AG09309 (cell line): Measurements from ENCODE around the gene IL24.

ENCODE experiments used
- DNase-seq: peaks from one replicate; pipeline ENCODE4 v3.0.0-alpha.2; 2010; ENCODE audit warnings: low read depth
- H3K4me3 ChIP-seq: 2 replicates; pipeline ENCODE4 v1.5.1; 2011; ENCODE audit warnings: mild to moderate bottlenecking, low read depth, low read length, moderate library complexity; ENCODE audit not compliant: control insufficient read depth
- CTCF ChIP-seq: IDR thresholded peaks from 2 replicates; pipeline ENCODE4 v1.5.1; 2011; ENCODE audit warnings: mild to moderate bottlenecking, low read depth, low read length, inconsistent platforms; ENCODE audit not compliant: insufficient read depth, control insufficient read depth; ENCODE audit errors: missing control alignments

The IL24 gene

GRCh38 chr1:206946261-206946660 lies 49.0 kb downstream of the IL24 start, which contains the start of gene PIGR:
Gene PIGR (minus strand): TSS chr1:206946466. CDS start chr1:206940531, 5,935 bp downstream.
- no peak for DNase-seq
- no peak within 1 kb of the TSS for H3K4me3 ChIP-seq
- TF ChIP-seq CTCF: no peak

GRCh38 chr1:206947255-206947654 lies 50.0 kb downstream of the IL24 start:
- H3K4me3 ChIP-seq: no peak overlapping the region
- no peak for DNase-seq
- no peak for TF ChIP-seq CTCF

- no peak for TF ChIP-seq CTCF
- DNase-seq: no peak
- H3K4me3 ChIP-seq: no peak overlapping the region
Measured at GRCh38 chr1:206949208-206949607, 52.0 kb downstream of the IL24 start.

GRCh38 chr1:206949641-206950040 lies 52.4 kb downstream of the IL24 start:
- no peak overlapping the region for H3K4me3 ChIP-seq
- no peak for DNase-seq
- TF ChIP-seq CTCF: no peak

GRCh38 chr1:206951318-206952100 lies 54.3 kb downstream of the IL24 start:
- H3K4me3 ChIP-seq: no peak overlapping the region
- DNase-seq: no peak
- TF ChIP-seq CTCF: no peak

- TF ChIP-seq CTCF: no peak
- DNase-seq: no peak
Measured at GRCh38 chr1:206952171-206952570, 54.9 kb downstream of the IL24 start.

More at GRCh38 chr1:206952171-206952570, 54.9 kb downstream of the IL24 start:
- no peak overlapping the region for H3K4me3 ChIP-seq
